SKM-1 treated with dmso at 0.1 percent for 144 hours (cell line): ENCODE data around the gene DOK7.

ENCODE experiments used
- DNase-seq: peaks from one replicate; lab custom pipeline; 2025; ENCODE audit not compliant: unreplicated experiment; lab: John Stamatoyannopoulos, UW

DOK7 gene

GRCh38 chr4:3462790-3463415 is at the start of gene DOK7:
TSS of gene DOK7 (plus strand) at chr4:3463306. CDS start at chr4:3463376, 70 bp downstream.
- DNase-seq: no peak

- DNase-seq: no peak
Measured at GRCh38 chr4:3413675-3414420, 49.3 kb upstream of the DOK7 start.

- DNase-seq: peak; percentile 60
Measured at GRCh38 chr4:3414421-3415279, 48.5 kb upstream of the DOK7 start.

DNA sequence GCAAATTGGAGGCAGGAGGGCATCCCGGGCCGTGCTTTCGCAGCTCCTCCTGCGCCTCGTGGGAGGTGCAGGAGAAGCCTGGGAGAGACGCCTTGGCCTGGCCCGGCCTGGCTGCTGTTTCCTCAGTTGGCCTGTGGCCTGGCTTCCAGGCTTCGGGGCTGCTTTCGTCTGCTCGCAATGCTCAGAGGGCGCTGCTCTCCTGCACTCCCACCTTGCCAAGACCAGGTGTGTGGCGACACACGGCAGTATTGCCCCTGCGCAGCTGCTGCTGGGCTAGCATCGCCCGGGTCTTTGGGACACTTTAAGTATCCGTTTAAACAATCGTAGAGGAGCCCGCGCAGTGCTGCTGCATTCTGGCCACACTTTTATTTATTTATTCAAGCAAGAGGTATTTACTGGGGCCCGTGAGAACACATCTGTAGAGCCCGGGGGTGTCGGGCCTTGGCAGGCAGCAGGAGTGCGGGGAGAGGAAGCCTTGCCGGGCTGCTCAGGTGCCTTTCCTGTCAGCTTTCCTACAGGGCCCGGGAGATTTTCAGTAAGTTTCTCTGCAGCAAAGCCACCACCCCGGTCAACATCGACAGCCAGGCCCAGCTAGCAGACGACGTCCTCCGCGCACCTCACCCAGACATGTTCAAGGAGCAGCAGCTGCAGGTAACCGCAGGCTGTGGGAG is 47.5 kb upstream of the DOK7 start:
- no peak for DNase-seq

GRCh38 chr4:3416270-3416669 is 46.8 kb upstream of the DOK7 start:
- no peak for DNase-seq

- no peak for DNase-seq
Measured at GRCh38 chr4:3416821-3417221, 46.3 kb upstream of the DOK7 start.

GRCh38 chr4:3417448-3417847 is 45.7 kb upstream of the DOK7 start:
- DNase-seq: no peak

- no peak for DNase-seq
Measured at GRCh38 chr4:3418029-3418762, 44.9 kb upstream of the DOK7 start.

DNA sequence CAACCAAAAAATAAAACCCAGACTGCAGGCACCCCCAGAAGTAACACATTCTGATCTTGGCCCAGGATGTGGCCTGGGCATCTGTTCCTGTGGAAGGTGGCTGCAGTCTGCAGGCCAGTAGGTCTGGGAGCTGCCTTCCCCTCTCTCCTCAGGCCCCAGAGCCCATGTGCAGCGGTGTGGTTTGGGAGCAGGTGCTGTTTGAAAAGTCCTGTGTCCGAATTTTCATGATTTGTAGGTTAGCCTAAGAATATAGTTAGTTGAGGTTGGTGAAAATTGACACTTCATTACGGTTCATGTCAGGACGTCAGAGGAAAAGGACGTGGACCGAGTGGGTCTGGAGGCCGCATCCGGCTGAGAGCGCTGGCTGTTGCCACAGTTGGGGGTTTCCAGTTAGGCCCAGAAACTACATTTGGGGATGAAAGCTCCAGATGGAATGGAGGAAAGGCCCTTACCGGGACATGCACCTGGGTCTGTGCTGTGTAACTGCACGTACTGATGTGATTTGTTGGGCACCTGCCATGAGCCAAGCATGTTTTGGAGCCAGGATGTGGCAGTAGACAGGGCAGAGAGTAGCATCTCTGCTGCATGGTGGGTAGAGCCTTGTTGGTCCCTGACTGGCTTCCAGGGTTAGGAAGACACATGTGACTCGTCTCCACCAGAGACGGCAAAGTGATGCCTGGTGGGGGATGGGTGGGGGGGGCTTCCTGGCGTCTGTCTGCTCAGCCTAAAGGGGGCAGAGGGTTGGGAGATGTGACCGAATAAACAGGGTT is 43.1 kb upstream of the DOK7 start:
- no peak for DNase-seq

DNA sequence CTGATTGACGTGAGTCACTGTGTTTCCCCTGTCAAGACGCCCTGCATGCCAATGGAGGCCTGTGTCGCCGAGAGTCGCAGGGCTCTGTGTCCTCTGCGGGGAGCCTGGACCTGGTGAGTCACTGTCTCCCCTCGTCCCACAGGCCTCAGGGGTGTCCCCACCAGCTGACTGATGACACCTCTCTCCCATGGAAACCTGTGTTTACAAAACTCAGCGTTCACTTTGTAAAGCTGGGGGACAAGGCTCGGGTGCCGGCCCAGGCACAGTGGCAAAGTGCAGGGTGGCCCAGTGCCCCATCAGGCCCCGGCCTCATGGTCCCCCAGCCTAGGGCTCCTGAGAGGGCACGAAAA is 42.5 kb upstream of the DOK7 start:
- DNase-seq: no peak

GRCh38 chr4:3420956-3421355 is 42.1 kb upstream of the DOK7 start:
- DNase-seq: no peak

GRCh38 chr4:3421470-3421869 is 41.6 kb upstream of the DOK7 start:
- DNase-seq: no peak

DNA sequence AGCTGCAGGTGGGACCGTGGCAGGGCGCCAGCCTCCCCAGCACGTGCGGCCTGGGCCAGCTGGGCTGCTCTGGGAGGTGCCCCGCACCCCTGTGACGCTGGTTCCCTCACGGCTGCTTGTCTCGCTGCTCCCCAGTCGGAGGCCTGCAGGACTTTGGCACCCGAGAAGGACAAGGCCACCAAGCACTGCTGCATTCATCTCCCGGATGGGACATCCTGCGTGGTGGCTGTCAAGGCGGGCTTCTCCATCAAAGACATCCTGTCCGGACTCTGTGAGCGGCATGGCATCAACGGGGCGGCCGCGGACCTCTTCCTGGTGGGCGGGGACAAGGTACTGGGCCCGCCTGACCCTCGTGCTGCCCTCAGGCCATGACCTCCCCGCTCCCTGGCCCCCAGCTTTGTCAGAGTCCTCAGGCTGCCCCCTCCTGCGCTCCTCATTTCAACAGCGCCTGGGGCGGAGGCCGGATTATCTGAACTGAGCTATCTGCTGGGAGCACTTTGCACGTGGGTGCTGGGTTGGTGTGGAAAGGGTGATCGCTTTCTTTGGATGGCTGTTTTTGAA is 40.8 kb upstream of the DOK7 start:
- DNase-seq: no peak

- no peak for DNase-seq
Measured at GRCh38 chr4:3422808-3423297, 40.3 kb upstream of the DOK7 start.

DNA sequence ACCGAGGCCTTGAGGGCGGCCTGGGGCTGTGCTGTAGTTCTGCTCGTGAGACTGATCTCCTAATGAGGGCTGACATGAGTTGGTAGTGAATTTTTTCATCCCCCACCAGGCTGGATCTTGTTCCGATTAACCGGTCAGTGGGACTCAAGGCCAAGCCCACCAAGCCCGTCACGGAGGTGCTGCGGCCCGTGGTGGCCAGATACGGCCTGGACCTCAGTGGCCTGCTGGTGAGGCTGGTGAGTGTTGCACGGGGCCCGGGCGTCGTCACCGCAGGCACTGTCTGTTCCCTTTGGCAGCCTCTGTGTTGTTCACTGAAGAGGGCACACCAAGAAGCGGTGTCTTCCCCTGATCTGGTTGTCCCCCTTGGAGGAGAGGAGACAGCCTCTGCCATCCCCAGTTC is 39.7 kb upstream of the DOK7 start:
- no peak for DNase-seq

DNA sequence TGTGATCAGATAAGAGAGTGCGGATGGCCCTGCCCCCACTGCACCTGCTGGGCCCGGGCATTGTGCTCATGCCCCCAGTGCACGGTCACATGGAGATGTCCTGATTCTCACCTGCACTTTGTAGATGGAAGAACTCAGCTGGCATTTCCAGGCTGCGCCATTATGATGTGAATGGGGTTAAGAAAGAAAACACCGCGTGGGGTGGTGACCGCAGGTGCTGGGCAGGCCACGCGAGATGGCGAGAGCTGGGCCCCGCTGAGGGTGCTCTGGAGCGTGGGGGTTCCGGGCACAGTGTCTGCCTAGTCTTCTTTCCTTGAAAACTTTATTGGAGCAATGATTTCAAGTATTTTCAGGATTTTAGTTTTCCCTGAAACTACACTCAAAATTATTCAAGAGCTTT is 39.2 kb upstream of the DOK7 start:
- DNase-seq: no peak

DNA sequence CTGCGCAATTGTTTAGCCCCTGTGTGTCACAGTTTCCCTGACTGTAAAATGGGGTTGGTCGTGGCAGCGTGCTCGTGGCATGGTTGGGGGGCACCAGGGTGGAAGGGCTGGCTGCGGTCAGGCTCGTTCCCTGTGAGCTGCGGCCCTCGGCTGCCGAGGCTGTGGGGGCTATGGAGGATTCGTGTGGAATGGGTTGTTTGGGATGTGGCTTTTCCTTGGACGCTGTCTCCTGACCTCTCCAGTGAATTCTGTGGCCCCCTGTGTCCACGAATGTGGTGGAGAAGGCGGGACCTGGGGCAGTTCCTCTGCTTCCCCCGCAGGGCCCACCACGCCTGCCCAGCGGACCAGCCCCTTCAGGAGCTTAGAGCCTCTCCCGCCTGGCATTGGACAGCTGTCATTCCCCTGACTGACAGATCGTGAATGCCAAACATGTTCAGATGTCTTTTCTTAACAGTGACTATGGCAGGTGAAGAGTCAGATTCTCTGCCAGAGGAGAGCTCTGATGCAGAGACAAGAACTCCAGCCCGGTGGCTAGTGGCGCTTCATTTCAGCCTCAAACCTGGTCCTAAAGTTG is 38.5 kb upstream of the DOK7 start:
- DNase-seq: no peak

GRCh38 chr4:3426465-3427133 is 36.5 kb upstream of the DOK7 start:
- DNase-seq: no peak

DNA sequence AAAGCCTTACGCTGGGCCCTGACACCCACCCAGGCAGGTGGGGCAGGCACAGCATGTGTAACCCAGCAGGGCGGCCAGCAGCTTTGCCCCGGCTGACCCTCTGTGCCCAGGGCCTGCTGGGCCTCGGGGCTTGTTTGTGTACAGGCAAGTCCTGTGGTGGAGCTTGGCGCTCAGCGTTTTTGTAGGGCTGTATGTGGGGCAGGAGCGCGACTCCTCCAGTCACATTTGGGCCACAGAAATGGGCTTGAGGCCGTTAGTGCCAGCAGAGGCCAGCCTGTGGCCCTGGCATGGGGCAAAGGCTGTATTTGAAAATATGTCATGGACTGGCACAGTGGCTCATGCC is 36.0 kb upstream of the DOK7 start:
- no peak for DNase-seq
